ENCODE measurements around the gene CBLN3. TPM values are rescaled to one million over a fixed set of nuclear protein-coding genes. Genes with fewer than 3 reads are reported as not detected.

CBLN3 gene
- total RNA-seq, 1 donor from 2014 or later: 1.8 TPM

DNA sequence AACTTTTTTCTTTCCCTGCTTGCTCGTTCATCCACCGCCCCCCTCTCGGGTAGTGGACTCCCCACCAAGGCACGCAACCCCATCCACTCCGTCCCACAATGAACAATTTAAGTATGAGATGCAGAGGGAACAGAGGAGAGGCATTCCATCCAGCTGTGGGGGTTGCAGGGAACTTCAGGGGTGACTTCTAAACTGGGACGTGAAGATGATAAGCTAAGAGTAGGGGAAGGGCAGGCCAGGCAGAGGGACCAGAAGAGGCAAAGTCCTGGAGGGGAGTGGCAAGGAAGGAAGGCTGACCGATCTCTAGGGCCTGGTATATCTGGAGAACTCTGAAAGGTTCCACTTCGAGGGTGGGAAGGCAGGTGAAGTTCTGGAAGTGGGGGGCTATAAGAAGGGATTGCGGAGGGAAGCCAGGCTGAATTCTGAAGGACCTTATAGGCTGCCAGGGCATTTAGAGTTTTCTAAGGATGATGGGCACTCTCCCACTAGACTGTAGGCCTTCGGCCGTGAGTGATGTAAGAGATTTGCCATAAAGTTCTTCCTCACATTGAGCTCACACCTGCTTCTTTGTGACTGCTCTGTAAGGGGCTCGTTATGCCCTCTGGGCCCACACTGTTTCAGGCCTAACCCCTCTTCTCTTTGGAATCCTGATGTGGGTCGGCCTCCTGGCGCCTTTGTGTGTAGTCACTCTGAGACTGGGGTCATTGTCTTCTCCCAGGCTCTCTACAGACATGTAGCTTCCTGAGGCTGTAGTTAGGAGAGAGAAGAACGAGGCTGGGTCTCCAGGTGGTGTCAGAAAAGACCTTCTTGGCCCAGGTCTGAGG is 49.3 kb downstream of the CBLN3 start:
- DNase-seq: no peak

DNA sequence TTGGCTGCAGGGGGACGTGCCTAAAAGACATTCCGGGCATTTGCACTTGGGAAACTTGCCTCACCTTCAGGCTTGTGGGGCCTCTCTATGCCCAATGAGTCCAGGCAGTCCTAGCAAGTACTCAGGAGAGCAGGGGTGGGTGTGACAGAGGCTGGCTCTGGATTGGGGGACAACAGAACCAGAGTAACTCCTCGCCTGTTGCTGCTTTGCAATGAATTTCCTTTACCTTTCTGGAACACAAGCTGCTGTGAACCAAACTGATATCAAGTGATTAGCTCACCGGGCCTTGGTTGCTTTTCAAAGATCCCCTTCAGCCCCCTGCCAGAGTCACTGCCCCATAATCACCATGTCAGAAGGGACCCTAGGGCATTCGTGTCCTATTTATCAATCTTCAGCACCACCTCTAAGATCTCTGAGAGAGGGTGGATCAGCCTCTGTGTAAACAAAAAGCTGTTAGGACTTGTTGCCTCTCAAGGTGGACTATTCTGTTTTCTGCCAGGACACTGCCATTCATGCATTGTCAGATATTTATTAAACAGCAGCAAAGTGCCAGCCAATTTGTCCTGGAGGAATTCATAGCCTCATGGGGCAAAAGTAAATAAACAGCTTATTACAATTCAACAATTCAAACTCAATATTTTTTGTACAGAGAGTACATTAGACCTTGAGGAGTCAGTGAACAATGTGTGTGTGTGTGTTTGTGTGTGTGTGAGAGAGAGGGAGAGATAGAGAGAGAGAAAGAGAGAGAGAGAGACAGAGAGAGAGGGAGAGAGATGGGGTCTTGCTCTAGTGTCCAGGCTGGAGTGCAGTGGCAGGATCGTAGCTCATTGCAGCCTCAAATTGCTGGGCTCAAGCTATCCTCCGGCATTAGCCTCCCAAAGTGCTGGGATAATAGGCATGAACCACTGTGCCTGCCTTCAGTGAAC is 50.2 kb downstream of the CBLN3 start:
- no peak for DNase-seq

- DNase-seq: no peak
These were observed 51.1 kb downstream of the CBLN3 start for GRCh38 chr14:24378327-24378726.

GRCh38 chr14:24377657-24378056 is 51.8 kb downstream of the CBLN3 start:
- no peak for DNase-seq

GRCh38 chr14:24377126-24377525 is 52.3 kb downstream of the CBLN3 start:
- DNase-seq: no peak

Other genes starting within 250 kb of the CBLN3 start
- 22.8 TPM for gene IPO4, start 240.9 kb downstream of the CBLN3 start, total RNA-seq
- 22.4 TPM for gene TM9SF1, start 234.2 kb downstream of the CBLN3 start, total RNA-seq
- gene TSSK4, start 224.0 kb downstream of the CBLN3 start, total RNA-seq: not detected
- gene CHMP4A, start 216.2 kb downstream of the CBLN3 start, total RNA-seq: 30.1 TPM
- 9.5 TPM for gene MDP1, start 213.6 kb downstream of the CBLN3 start, total RNA-seq
- gene NEDD8, start 197.3 kb downstream of the CBLN3 start, total RNA-seq: 73.5 TPM
- 39.9 TPM for gene GMPR2, start 196.7 kb downstream of the CBLN3 start, total RNA-seq
- gene TINF2, start 187.0 kb downstream of the CBLN3 start, total RNA-seq: 36.2 TPM
- gene TGM1, start 166.5 kb downstream of the CBLN3 start, total RNA-seq: 26.1 TPM
- gene RABGGTA, start 158.1 kb downstream of the CBLN3 start, total RNA-seq: 13.2 TPM
- gene DHRS1, start 129.9 kb downstream of the CBLN3 start, total RNA-seq: 17.9 TPM
- 14.8 TPM for gene NOP9, start 129.8 kb downstream of the CBLN3 start, total RNA-seq
- 7.9 TPM for gene CIDEB, start 121.7 kb downstream of the CBLN3 start, total RNA-seq
- 13.9 TPM for gene LTB4R2, start 119.5 kb downstream of the CBLN3 start, total RNA-seq
- 8.6 TPM for gene LTB4R, start 118.2 kb downstream of the CBLN3 start, total RNA-seq
- 9.6 TPM for gene ADCY4, start 94.6 kb downstream of the CBLN3 start, total RNA-seq
- 5.6 TPM for gene RIPK3, start 89.7 kb downstream of the CBLN3 start, total RNA-seq
- 33.7 TPM for gene NFATC4, start 61.5 kb downstream of the CBLN3 start, total RNA-seq
- gene NYNRIN, start 30.7 kb downstream of the CBLN3 start, total RNA-seq: 33.0 TPM
- 38.8 TPM for gene KHNYN, start 286 bp upstream of the CBLN3 start, total RNA-seq
- gene SDR39U1, start 13.1 kb upstream of the CBLN3 start, total RNA-seq: 13.5 TPM
- 0.69 TPM for gene CMA1, start 78.6 kb upstream of the CBLN3 start, total RNA-seq
- gene CTSG, start 146.6 kb upstream of the CBLN3 start, total RNA-seq: 31.1 TPM
- not detected for gene GZMH, start 180.0 kb upstream of the CBLN3 start, total RNA-seq
- 0.30 TPM for gene GZMB, start 204.5 kb upstream of the CBLN3 start, total RNA-seq